GM10266 (cell line): Measurements from ENCODE around the gene TNIP1.
A peak's percentile ranks its signal among the peaks of the same experiment; 100 is the strongest.

ENCODE experiments used
- DNase-seq: peaks from one replicate; pipeline ENCODE4 v3.0.0; 2012; ENCODE audit errors: extremely low spot score
- TF ChIP-seq, protein P1 (sequence below): IDR thresholded peaks from 2 replicates; pipeline ENCODE4 v1.5.1; 2012; ENCODE audit warnings: mild to moderate bottlenecking, low read depth; ENCODE audit not compliant: control insufficient read depth, insufficient read depth; ENCODE audit errors: missing control alignments

The TNIP1 gene

DNA sequence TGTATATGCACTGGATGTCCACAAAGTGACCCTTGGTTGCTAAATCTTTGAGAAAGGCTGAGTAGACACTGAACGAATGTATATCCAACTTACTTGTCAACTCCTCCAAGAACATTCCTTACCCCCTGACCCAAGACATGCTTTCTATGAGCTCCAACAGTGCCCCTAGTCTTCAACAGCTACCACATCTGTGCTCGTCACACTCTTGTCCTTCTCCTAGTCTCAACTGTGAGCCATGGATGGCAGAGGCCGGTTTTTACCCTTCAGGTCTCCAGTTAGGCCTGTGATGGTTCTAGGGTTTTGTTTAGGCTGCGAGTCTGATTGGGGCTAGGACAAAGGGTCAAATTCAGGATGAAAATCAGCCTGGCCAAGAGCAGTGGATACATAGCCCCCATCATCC is 79.4 kb downstream of the TNIP1 start:
- DNase-seq: no peak
- TF ChIP-seq, protein P1, sequence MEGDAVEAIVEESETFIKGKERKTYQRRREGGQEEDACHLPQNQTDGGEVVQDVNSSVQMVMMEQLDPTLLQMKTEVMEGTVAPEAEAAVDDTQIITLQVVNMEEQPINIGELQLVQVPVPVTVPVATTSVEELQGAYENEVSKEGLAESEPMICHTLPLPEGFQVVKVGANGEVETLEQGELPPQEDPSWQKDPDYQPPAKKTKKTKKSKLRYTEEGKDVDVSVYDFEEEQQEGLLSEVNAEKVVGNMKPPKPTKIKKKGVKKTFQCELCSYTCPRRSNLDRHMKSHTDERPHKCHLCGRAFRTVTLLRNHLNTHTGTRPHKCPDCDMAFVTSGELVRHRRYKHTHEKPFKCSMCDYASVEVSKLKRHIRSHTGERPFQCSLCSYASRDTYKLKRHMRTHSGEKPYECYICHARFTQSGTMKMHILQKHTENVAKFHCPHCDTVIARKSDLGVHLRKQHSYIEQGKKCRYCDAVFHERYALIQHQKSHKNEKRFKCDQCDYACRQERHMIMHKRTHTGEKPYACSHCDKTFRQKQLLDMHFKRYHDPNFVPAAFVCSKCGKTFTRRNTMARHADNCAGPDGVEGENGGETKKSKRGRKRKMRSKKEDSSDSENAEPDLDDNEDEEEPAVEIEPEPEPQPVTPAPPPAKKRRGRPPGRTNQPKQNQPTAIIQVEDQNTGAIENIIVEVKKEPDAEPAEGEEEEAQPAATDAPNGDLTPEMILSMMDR: no peak

DNA sequence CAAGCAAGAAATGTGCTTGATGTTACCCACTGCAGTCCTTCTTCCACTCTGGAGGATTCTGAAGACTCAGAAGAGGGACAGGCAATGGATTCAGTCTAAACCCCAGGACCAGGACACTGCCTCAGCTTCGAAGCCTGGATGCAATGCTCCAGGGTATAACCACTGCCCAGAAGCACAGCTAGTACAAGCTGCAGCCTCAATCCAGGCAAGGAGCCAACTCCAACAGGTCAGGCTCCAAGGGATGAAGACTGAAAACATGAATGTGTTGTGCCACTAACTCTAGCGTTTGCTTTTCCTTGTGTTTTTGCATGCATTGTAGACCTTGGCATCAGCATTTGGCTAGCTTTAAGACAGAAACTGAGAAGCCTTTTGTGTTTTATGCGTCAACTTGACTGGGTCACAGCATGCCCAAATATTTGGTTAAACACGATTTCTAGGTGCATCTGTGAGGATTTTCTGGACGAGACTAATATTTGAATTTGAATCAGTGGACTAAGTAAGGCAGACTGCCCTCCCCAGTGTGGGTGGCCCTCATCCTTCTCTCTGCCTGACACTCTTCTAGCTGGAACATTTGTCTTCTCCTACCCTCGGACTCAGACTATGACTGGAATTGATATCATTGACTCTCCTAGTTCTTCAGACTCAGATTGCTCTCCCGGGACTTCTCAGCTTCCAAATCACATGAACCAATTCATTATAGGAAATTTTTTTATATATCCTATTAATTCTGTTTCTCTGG is 81.0 kb downstream of the TNIP1 start:
- DNase-seq: no peak
- TF ChIP-seq, protein P1: no peak

DNA sequence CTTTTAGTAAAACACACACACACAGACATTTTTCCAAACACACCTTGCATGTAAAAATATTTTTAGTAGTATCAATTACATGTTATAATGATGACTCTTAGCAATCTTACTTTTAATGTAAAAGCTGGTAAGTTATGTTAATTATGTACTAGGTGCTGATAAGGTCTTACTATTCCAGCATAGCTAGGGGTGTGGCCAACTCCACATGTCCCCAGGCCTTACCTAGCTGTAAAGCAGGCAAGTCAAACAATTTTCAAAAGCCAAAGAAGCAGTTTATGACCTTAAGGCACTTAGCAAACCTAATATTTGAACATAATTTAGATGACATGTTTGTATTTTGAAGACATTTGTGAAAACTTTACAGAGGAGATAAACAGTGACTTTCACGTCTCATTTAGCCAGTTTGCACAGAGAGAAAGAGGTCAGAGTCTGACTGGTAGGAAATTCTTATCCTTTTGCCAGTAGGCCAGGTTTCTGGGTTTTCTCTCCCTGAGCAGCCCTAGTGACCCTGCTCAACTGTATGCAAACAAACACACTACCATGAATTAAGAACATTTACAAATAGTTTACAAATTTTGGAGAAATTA is 86.9 kb downstream of the TNIP1 start:
- DNase-seq: no peak
- TF ChIP-seq, protein P1: no peak

DNA sequence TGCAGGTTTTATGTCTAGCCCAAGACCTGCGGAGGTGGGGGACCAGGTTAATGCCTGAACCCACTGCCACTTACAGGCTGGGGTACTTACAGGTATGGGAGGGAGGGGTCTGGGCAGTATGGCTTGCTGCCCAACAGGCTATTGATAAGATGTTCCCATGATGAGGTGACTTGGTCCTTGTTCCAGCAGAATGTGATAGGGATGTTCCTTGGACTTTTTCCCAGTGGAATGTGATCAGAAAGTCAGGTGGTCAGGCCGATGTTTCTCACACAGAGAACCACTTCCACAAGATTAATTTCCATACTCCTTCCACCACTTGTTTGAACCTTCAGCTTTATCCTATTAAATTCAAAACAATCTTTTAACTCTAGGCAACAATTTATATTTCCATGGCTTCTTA is 87.4 kb downstream of the TNIP1 start:
- TF ChIP-seq, protein P1: no peak

DNA sequence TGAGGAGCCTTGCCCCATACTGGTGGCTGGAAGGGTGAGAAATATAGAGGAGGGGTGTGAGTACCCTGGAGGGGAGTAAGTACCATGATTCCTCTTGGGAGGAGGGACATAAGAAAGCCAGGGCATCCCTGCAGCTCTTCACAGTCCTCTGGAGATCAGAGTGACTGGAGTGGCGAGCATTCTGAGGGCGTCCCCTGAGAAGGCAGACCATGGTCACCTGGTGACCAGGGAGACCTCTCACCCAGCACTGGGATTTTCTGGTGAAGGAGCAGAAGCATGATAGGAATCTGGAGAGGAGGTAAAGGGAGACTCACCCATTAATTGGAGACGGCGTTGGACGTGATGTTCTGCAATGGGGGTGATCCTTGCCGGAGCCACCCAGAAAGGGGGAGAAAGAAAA is 88.1 kb downstream of the TNIP1 start:
- DNase-seq: no peak
- TF ChIP-seq, protein P1: no peak

More for the DNA sequence above, 87.4 kb downstream of the TNIP1 start:
- DNase-seq: no peak

DNA sequence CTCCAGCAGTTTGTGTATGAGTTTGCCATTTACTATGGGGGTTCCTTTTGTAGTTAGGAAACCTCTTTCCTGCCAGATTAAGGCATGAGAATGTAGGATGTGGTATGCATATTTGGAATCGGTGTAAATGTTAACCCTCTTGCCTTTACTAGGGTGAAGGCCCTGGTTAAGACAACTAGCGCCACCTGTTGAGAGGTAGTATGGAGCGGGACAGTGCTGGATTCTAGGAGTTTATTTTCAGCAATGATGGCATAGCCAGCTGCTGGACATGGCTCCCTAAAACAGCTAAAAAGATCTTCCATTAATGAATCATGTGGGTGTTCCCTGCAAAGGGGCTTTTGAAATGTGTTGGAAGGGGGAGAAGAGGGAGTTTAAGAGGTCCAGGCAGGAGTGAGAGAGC is 91.1 kb downstream of the TNIP1 start:
- DNase-seq: no peak
- TF ChIP-seq, protein P1: peak; percentile 26

DNA sequence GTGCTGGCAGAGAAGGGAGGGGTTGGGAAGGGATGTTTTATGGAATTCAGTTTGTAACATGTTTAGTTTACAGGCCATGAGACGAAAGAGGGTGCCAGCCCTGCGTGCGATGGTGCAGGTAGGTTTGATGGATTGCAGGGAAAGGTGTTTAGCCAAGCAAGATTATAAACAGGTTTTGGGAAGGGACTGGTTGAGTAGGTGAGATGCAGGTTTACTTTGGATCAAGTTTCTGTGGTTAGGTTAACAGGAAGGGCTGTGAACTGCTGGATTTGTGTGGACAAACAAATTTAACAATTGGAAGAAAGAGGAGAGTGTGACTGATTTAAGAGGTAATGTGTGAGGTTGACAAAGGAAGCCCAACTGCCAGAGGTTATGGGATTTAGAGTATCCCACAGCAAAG is 93.1 kb downstream of the TNIP1 start:
- no peak for DNase-seq
- TF ChIP-seq, protein P1: no peak
